GM19328 (cell line): ENCODE measurements around the gene RNH1.
A peak's percentile ranks its signal among the peaks of the same experiment; 100 is the strongest.
"Not testable (repeated sequence)": the region's sequence is repeated elsewhere in the genome, so short reads cannot be mapped to it uniquely, and the experiment has no call there.

Experiments
- ATAC-seq: cut with Tn5 transposase; IDR thresholded peaks from one replicate; pipeline ENCODE4 v1.9.1; 2021; ENCODE audit warnings: mild to moderate bottlenecking, moderate library complexity; ENCODE audit not compliant: unreplicated experiment

Gene RNH1

DNA sequence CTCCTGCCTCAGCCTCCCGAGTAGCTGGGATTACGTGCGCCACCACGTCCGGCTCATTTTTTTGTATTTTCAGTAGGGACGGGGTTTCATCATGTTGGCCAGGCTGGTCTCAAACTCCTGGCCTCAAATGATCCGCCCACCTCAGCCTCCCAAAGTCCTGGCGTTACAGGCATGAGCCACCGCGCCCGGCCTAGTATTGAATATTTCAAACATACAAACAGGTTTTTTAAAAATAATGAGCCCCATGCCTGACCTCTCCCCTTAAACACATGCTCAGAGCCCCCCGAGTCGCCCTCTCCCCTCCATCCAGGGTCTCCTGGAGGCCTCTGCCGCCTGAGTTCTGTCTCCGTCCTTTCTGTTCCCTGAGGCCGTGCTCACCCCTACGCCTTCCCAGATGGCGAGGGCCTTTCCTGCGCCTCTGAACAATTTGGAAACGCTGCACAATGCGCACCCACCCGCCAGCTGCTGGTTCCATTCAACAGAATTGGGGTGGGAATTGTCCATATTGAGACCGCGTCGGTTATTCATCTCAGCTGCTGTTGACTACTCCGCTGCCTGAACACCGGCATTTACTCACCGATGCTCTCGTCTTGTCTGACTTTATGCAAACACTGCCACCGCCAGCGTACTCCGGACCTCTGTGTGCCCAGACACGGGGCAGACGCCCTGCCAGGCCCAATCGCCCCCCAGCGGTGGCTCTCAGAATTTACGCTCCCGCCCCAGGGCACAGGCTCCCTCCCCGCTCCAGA is 13.6 kb upstream of the RNH1 start:
- no peak for ATAC-seq

DNA sequence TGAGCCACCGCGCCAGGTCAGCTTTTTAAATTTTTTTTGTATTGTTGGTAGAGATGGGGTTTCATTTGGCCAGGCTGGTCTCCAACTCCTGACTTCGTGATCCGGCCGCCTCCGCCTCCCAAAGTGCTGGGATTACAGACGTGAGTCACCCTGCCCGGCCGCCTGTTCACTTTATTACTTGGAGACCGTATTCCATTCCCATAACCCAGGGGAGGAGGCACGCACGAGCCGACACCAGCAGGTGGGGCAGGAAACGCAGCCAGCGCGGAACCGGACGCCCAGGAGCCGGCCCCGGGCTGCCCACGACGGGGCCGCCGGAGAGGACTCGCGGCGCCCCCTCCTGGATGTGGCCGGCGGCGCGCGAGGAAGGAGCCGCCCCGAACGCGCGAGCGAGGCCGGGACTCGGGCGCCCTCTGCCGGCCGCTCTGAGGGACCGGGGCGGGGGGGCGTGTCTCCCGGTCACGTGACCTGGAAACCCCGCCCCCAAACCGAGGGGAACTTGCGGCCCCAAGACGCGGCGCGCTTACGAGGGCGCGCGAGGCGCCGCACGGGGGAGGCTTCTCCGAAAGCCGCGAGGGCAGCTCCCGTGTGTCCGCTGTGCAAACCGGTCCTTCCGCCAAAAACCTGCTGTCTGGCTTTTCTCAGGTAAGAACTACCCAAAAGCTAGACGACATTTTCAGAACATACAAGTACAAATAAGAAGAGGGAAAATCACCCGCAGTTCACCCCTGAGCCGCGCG is 11.6 kb upstream of the RNH1 start:
- ATAC-seq: peak; percentile 88

DNA sequence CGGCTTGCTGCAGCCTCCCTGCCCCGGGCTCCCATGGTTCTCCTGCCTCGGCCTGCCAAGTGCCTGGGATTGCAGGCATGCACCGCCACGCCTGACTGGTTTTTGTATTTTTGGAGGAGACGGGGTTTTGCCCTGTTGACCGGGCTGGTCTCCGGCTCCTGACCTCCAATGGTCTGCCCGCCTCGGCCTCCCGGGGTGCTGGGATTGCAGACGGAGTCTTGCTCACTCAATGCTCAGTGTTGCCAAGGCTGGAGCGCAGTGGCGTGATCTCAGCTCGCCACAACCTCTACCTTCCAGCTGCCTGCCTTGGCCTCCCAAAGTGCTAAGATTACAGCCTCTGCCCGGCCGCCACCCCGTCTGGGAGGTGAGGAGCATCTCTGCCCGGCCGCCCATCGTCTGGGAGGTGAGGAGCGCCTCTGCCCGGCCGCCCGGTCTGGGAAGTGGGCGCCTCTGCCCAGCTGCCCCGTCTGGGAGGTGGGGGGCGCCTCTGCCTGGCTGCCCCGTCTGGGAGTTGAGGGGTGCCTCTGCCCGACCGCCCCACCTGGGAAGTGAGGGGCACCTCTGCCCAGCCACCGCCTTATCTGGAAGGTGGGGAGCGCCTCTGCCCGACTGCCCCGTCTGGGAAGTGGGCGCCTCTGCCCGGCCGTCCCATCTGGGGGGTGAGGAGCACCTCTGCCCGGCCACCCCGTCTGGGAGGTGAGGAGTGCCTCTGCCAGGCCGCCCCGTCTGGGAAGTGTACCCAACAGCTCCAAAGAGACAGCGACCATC is 10.1 kb upstream of the RNH1 start:
- ATAC-seq: not testable (repeated sequence)

DNA sequence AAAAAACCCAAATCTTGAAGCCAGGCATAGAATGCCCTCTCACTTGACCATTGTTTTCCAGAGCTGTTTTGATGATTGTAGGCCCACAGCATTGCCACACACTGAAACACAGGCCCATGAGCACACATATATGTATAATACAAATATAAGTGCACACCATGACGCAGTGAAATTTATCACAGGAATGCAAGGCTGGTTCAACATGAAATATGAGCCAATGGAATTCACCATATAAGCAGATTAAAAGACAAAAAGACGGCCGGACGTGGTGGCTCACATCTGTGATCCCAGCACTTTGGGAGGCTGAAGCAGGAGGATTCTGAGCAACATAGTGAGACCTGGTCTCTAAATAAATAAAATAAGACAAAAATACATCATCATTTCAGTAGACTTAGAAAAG is 9.4 kb upstream of the RNH1 start:
- ATAC-seq: no peak

DNA sequence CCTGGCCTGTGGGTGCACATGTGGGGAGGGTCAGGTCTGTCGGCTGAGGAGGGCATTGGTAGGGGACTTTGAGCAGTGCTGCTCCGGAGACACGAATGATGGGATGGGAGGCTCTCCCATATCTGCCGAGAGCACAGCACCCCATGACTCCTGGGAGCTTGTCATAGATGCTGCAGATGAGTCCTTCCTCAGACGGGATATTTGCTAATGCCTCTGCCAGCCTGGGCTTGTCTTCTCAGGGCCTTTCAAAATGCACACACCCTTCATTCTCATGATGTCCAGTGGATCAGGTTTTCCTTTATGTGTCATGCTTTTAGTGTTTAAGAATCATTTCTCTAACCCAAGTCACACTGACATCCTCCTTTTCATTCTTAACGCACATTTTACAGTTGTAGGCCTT is 8.1 kb upstream of the RNH1 start:
- ATAC-seq: no peak

DNA sequence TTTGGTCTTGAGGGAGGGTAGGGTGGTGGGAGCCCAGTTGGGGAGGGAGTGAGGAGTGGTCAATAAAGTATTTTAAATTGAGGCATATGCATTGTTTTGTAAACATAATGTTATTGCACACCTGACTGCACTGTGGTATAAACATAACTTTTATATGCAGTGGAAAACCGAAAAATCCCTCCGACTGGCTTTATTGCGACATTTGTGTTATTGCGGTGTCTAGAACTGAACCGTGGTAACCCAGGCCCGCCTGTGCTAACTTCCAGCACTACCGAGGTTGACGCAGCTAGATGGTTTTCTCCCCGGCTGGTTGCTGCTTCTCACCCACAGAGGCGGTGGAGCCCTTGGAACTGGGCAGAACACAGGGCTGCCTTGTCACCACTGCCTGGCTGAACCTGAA is 7.6 kb upstream of the RNH1 start:
- ATAC-seq: no peak

DNA sequence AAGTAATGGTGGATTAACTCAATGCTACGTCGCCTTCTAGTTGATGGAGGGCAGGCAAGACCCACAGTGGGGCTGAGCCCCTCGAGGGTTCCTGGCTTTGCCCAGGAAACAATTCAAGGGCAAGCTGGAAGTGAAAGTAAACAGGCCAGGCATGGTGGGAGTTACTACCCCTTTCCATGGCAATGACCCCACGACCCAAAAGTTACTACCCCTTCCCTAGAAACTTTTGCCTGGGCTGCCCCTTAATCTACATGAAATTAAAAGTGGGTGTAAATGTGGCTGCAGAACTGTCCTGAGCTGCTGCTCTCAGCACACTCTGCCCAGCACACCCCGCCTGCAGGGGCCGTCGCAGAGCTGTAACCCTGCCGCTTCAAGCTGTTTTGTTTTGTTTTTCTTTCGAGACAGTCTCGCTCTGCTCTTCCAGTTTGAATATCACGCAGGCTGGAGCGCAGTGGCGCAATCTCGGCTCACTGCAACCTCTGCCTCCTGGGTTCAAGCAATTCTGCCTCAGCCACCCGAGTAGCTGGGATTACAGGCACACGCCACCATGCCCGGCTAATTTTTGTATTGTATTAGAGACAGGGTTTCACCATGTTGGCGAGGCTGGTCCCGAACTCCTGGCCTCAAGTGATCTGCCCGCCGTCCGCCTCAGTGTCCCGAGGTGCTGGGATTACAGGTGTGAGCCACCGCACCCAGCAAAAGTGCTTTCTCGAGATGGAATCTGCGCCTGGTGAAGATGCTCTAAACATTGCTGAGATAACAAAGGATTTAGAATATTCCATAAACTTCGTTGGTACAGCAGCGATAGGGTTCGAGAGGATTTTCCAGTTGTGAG is 5.9 kb upstream of the RNH1 start:
- ATAC-seq: no peak

DNA sequence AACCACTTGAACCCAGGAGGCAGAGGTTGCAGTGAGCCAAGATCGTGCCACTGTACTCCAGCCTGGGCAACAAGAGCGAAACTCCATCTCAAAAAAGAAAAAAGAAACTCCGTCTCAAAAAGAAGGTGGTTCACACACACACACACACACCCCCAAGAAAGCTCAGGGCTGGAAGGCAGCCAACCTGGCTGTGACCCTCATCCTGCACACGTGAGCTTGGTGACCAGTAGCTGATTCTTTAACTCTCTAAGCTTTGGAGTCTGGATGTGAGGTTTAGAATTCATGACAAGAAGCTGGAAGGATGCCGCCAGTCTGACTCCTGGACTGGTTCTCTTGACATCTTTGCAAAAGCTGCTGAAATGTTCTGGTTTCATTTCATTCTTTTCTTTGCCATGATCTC is 1.9 kb upstream of the RNH1 start:
- no peak for ATAC-seq

DNA sequence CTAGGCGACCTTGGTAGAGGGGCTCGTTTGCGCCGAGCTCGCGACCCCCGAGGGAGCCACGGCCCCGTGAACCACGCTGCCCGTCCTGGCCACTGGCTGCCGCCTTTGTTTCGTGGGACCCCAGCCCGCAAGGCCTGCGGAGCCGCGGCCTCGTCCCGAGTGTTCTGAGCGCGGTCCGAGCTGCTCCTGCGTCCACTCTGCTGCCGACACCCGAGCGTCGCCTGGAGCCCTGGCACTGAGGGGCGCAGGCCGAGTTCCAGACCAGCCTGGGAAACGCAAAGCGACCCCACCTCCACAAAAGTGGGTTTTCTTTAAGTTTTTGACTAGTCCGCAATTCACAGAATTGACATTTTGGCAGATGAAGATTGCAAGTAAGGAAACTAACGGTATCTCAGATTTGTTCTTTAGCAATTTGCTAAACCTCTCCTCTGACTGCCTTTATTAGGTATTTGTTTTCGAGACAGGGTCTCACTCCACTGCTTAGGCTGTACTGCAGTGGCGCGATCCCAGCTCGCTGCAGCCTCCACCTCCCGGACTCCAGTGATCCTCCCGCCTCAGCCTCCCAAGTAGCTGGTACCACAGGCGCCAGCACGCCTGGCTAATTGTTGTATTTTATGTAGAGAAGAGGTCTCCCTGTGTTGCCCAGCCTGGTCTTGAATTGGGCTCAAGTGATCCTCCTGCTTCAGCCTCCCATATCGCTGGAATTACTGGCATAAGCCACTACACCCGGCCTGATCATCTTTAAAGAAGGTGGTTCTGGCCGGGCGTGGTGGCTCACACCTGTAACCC is 879 bp upstream of the RNH1 start:
- no peak for ATAC-seq

DNA sequence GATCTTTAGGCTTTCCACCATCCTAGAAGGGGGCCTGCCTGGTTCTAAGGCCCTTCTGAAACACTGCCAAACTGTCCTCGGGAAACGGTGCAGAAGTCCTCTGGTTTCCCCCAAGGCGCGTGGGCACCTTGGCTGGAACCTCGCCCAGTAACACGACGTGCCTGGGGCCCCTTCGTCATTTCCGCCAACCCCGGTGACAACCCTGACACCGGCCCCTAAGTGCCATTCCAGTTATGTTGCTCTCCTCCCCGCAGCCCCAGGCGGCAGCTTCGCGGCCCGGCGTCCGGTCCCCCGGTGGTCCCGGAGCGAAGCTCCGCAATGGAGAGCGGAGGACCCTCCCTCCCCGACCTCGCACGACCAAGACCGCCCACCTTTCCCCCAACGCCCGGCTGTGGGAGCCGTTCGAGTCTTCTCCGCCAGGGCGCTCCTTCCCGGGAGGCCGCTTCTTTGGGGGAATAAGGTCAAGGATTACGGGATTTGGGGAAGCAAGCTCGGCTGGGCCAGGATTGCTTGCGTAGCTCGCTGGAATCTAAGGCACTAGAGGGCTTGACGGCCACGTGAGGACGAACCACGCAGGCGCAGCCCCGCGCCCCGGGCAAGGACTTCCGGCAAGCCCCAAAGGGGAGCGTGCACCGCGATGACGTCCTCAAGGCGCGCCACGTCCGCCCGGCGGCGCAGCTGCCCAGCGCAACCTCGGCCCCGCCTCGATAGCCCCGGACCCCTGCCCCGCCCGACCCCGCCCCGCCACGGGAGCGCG is 626 bp downstream of the RNH1 start:
- ATAC-seq: peak; percentile 65

DNA sequence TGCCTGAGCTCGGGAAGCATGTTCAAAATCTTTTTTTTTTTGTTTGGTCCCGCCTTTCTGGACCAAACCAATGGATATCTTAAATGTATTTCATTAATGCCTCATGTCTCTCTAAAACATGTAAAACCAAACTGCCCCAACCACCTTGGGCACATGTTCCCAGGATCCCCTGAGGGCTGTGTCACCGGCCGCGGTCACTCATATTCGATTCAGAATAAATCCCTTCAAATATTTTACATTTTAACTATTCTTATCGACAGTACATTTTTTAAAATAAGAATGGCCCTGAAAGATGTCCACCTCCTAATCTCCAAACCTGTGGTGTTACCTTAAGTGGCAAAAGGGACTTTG is 2.1 kb downstream of the RNH1 start:
- no peak for ATAC-seq

DNA sequence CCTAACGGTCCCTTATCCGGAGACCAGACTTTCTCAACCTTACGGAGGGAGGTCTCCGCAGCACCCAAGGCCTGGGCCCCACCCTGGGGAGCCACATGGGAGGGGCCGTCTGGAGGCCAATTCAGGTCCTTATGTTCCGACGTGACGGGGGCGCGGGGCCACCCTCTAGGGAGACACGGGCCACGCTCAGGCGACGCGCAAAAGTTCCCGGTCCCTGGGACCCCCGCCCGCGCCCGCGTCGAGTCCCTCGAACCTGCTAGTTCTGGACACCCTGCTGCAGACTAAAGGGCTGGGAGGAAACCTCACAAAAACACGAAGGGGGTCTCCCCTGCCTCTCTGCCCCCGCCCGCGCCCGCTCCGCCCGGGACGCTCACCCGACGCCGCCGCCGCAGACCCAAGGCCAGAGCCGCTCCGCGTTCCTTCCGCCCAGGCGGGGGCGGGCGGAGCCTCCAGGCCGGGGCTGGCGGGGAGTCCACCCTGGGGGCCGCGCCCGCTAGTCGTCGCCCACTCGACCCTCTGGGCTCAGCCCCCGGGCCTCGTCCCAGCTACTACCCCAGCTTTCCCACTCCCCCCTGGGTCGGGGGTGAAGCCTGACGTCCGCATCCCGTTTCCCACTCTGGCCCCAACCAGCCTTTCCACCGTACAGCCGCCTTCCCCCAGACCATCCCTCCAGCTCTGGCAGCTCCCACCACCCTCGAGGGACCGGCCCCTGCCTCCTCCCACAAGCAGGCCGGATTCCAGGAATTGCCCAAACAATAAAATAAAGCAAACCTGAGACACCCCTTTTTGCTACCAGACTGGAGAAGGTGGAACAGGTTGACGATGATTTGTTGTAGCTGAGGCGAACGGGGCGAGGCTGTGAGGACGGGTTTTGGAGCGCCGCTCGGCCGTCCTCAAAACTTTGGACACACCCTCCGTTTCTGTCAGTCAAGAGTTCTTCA is 2.7 kb downstream of the RNH1 start:
- ATAC-seq: no peak

DNA sequence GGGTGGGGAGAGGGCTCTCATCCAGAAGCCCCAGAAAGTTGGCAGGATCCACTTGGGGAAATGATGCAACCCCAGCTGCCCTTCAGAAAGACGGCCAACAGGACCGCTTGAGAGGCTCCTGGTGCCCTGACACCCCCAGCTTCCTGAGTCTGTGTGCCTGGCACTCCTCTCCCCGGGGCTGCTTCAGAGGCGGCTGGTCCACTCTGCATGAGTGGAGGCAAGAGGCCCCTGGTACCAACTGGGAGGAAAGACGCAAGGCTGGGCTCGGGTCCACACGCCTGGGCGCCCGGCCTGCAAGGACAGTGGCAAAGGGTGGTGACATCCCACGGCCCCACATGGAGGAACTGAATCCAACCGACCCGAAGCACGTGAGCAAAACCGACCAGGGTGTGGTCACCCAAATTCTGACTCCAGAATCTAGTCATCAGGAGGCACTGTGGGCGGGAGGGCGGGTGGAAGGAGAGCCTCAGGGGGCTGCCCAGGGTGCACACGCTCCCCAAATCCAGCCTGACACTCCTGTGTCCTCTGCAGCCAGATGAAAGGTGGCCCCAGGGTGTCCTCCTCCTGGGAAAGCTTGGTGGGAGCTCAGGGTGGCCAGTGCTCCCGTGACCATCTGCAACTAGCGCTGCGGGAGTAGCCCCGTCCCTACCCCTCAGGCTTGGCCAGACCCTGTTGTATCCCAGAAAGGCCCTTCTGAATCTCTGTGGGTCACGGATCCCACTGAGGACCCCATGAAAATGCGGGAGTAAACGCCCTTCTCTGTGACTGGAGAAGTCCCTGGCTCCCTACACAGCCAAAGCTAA is 3.7 kb downstream of the RNH1 start:
- no peak for ATAC-seq

DNA sequence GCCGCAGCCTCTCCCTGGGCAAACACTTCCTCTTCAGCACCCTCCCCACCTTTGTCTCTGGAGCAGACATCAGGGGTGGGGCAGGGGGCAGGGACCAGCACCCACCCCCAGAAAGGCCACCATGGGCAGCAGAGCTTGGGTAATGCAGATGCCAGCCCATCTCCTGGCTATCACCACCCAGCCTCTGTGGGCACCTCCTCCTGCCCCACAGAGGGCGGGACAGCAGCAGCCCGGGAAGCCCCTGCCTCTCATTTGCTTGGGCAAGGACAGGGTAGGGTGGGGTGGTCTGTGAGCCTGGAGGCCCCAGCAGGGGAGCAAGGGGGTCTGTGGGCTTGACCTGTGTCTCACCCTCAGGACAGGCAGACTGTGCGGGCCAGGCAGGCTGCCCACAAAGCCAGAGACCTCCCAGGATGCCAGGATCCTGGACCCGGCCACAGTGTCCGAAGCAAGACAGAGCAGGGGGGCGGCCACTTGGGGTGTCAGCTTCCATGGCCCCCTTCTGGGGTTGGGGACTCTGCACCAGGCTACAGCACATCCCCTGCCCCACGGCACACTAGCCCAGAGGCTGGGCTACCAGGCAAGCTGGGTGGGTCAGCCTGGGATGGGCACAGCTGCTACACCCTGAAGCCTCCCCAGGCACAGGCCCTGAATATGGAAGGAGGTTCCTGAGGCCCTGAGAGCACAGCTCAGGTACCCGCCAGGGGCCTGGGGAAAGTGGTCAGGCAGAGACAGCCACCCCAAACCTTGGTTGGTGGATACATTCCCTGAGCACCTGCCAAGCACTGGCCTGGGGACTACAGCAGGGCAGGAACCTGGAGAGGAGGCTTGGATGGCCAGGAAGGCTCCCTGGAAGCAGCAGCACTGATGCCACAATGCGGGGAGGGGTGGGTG is 4.5 kb downstream of the RNH1 start:
- ATAC-seq: no peak

DNA sequence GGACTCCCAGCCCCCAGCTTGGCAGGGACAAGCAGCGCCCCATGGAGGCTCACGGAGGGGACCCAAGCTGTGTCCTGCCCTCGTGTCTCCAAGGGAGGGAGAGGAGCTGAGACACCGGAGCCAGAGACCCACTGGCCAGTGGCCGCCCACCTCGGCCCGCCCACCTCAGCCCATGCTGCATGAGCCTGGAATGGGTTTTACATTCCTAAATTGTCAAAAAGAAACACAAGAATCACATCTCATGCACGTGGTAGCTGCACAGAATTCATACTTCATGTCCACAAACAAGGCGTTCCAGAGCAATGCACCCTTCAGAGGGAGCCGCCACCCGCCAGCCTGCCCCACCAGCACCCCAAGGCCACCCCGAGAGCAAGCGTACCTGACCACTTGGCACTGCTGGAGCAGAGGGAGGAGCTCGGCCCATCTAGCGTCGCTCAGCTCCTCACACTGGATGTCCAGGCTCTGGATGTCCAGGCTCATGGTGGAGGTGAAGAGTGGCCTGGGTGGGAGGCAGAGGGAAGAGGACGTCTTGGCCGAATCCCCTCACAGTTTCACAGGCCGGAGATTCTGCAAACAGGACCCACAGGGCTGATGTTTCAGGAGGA is 5.3 kb downstream of the RNH1 start:
- ATAC-seq: no peak

DNA sequence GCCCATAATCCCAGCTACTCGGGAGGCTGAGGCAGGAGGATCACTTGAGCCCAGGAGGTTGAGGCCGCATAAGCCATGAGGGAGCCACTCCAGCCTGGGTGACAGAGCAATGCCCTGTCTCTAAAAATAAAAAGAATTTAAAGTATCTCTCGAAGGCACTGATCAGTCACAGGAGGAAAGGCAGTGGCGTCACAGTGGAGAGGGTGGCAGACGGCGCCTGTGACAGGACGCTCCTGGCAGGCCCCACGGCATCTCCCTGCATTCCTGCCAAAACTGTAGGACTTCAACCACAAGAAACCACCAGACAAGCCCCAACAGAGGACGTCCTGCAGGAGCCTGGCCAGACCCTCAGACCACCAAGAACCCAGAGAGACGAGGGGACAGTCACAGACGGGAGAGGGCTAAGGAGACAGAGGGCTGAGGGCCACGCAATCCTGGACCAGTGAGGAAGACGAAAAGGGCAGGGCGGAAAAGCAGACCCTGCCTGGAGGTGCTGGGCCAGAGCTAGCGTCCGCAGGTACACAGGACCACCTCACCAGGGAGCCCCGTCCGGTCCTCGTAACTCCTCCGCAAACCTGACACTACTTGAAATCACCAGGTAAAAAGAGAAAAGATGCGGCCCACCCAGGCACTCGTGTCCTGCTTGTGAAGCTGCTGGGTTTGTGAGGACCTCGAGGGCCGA is 5.9 kb downstream of the RNH1 start:
- no peak for ATAC-seq
